Smooth muscle cell (in vitro differentiated cells): ENCODE results near the gene RCAN3. TPM values are rescaled to one million over a fixed set of nuclear protein-coding genes. Genes with fewer than 3 reads are reported as not detected.

Experiments
- DNase-seq: peaks from one replicate; lab custom pipeline; 2025; ENCODE audit not compliant: unreplicated experiment; lab: John Stamatoyannopoulos, UW
- H2AFZ ChIP-seq: fragments of 200-600 bp; sonication (generic); 2 replicates; pipeline ENCODE4 v1.6.0; 2016; ENCODE audit warnings: antibody characterized with exemption, low read depth, mild to moderate bottlenecking
- H3F3A ChIP-seq: fragments of 200-600 bp; sonication (generic); 2 replicates; pipeline ENCODE4 v1.6.0; 2017; ENCODE audit warnings: antibody characterized with exemption, low read depth
- H3K27ac ChIP-seq: fragments of 200-600 bp; sonication (generic); 2 replicates; pipeline ENCODE4 v1.5.1; 2016; ENCODE audit warnings: low read depth, mild to moderate bottlenecking
- H3K27me3 ChIP-seq: fragments of 200-600 bp; sonication (generic); 2 replicates; pipeline ENCODE4 v1.6.1; 2016; ENCODE audit warnings: low read depth, mild to moderate bottlenecking
- H3K36me3 ChIP-seq: fragments of 200-600 bp; sonication (generic); 2 replicates; pipeline ENCODE4 v1.5.1; 2016; ENCODE audit warnings: low read depth
- H3K4me1 ChIP-seq: fragments of 200-600 bp; sonication (generic); 2 replicates; pipeline ENCODE4 v1.5.1; 2016; ENCODE audit warnings: low read depth
- H3K4me2 ChIP-seq: fragments of 200-600 bp; sonication (generic); 2 replicates; pipeline ENCODE4 v1.6.0; 2016; ENCODE audit warnings: mild to moderate bottlenecking
- H3K4me3 ChIP-seq: fragments of 200-600 bp; sonication (generic); 2 replicates; pipeline ENCODE4 v1.5.1; 2016; ENCODE audit warnings: mild to moderate bottlenecking
- H3K79me2 ChIP-seq: fragments of 200-600 bp; sonication (generic); 2 replicates; pipeline ENCODE4 v1.6.0; 2016; ENCODE audit warnings: low read depth, mild to moderate bottlenecking
- H3K9ac ChIP-seq: fragments of 200-600 bp; sonication (generic); 2 replicates; pipeline ENCODE4 v1.6.0; 2016; ENCODE audit warnings: low read depth
- H3K9me3 ChIP-seq: fragments of 200-600 bp; sonication (generic); replicated peaks from 2 replicates; pipeline ENCODE4 v1.5.1; 2016; ENCODE audit warnings: low read depth
- H4K20me1 ChIP-seq: fragments of 200-600 bp; sonication (generic); 2 replicates; pipeline ENCODE4 v1.6.0; 2016; ENCODE audit warnings: low read depth
- CTCF ChIP-seq: fragments of 200-600 bp; sonication (generic); IDR thresholded peaks from 2 replicates; pipeline ENCODE4 v1.5.1; 2017; ENCODE audit warnings: borderline replicate concordance, mild to moderate bottlenecking, antibody characterized with exemption; ENCODE audit not compliant: insufficient read depth, poor library complexity, severe bottlenecking
- WGBS: methylation state at CpG from one replicate; pipeline ENCODE4 v1.1.7; 2016; ENCODE audit warnings: low lambda C conversion rate; 5-methylcytosine and 5-hydroxymethylcytosine counted together
- polyA plus RNA-seq: library from polyadenylated mRNA; unstranded; fragments of >200 nt; fragmentation: Nextera tagmentation; extraction: Ambion mirVana; gene quantifications from 2 replicates; pipeline ENCODE4 v1.2.1, GENCODE V29; 2016
- total RNA-seq: library from RNA; depleted of rRNA; stranded (reverse); fragments of >200 nt; gene quantifications from 2 replicates; pipeline ENCODE4 v1.2.3, GENCODE V29; 2014

The RCAN3 gene
- total and polyA plus RNA-seq, 2 experiments from 2014 or later = 4.5 to 20.0 TPM

GRCh38 chr1:24580756-24581155 lies 78.1 kb downstream of the RCAN3 start:
- no peak overlapping the region for H3K9ac ChIP-seq
- TF ChIP-seq CTCF = no peak
- WGBS = 90% methylated on average over 10 of the region's 10 CpGs
- H3K79me2 ChIP-seq = no peaks in the 10 kb centered on the region
- DNase-seq = no peak
- no peaks in the 10 kb centered on the region for H3F3A ChIP-seq
- no peak overlapping the region for H3K4me3 ChIP-seq
- H3K27me3 ChIP-seq = peaks cover 3% of the 10 kb centered on the region
- no peaks in the 10 kb centered on the region for H3K9me3 ChIP-seq
- no peak overlapping the region for H3K27ac ChIP-seq
- H4K20me1 ChIP-seq = no peaks in the 10 kb centered on the region
- H3K4me2 ChIP-seq = no peak overlapping the region
- H3K4me1 ChIP-seq = no peaks in the 10 kb centered on the region
- no peaks in the 10 kb centered on the region for H3K36me3 ChIP-seq
- H2AFZ ChIP-seq = no peak overlapping the region

DNA sequence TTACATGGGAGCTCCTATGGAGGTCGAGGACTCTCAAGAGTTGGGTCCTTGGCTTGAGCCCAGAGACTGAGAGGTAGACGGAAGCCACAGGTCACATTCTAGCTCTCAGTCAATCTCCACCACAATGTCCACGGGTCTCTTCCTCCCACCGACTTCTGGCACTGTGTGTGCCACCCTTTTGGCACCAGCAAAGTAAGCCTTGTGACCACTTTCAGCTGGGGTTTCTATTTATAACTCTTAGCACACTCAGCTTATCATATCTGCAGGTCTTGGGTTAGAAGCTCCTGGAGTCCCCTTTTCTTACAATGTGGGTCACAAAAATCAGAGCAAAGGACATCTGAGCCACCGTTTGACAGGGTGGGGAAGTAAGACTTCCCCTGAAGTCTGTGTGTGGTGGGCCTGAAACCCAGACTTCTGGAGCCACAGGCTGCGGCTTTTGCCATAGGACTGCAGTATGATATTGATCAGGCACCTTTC lies 81.6 kb downstream of the RCAN3 start:
- Histone ChIP-seq H3K27me3 (peaks cover 3% of the 10 kb centered on the region), H3K9ac (no peak overlapping the region), H3K27ac (no peak overlapping the region), H3K36me3 (no peaks in the 10 kb centered on the region), H3K4me3 (no peak overlapping the region), H3K9me3 (no peaks in the 10 kb centered on the region), H2AFZ (no peak overlapping the region), H3K79me2 (no peaks in the 10 kb centered on the region), H3F3A (no peaks in the 10 kb centered on the region), H3K4me2 (no peak overlapping the region), H4K20me1 (no peaks in the 10 kb centered on the region), H3K4me1 (no peaks in the 10 kb centered on the region)
- 89% methylated on average over 6 of the region's 6 CpGs for WGBS
- DNase-seq = no peak
- no peak for TF ChIP-seq CTCF

- no peak for DNase-seq
- Histone ChIP-seq H3K79me2 (no peaks in the 10 kb centered on the region), H4K20me1 (no peaks in the 10 kb centered on the region), H3K4me2 (no peak overlapping the region), H3K4me3 (no peak overlapping the region), H3K36me3 (no peaks in the 10 kb centered on the region), H3F3A (no peaks in the 10 kb centered on the region), H2AFZ (no peak overlapping the region), H3K9ac (no peak overlapping the region), H3K27ac (no peak overlapping the region), H3K9me3 (no peaks in the 10 kb centered on the region), H3K27me3 (peaks cover 3% of the 10 kb centered on the region), H3K4me1 (no peaks in the 10 kb centered on the region)
- TF ChIP-seq CTCF = no peak
- WGBS = 94% methylated on average over 10 of the region's 10 CpGs
These were observed 83.5 kb downstream of the RCAN3 start for GRCh38 chr1:24586119-24586518.
